IMR-90 (cell line): Measurements from ENCODE around the gene STAP2. TPM values are rescaled to one million over a fixed set of nuclear protein-coding genes. Genes with fewer than 3 reads are reported as not detected.

Experiments used
- ATAC-seq: fragments of 200-7000 bp; cut with Tn5 transposase; 2 replicates; pipeline ENCODE4 v1.9.1; 2020; ENCODE audit warnings: low read depth, mild to moderate bottlenecking, moderate library complexity
- BruUV-seq: library from RNA; stranded (reverse); fragments of 400-500 nt; replicated peaks from 2 replicates; lab custom pipeline; 2021; lab: Mats Ljungman, UMichigan
- CTCF ChIA-PET: fragments of 300-600 bp; formaldehyde crosslinking; extraction: SDS; loops from one replicate; lab custom pipeline; 2021; ENCODE audit warnings: antibody characterized with exemption; lab: Yijun Ruan, JAX
- POLR2A ChIA-PET: fragments of 300-600 bp; sonication (Branson Sonifier 250); formaldehyde crosslinking; loops from one replicate; lab custom pipeline; 2022; ENCODE audit warnings: antibody characterized with exemption; ENCODE audit not compliant: unreplicated experiment; lab: Charles Lee
- DNase-seq: peaks from one replicate; pipeline ENCODE4 v3.0.0; 2013
- H2AFZ ChIP-seq: replicated peaks from 2 replicates; pipeline ENCODE3; 2013; ENCODE audit warnings: low read length, mild to moderate bottlenecking; ENCODE audit not compliant: poor library complexity
- H2AK5ac ChIP-seq: 2 replicates; pipeline ENCODE4 v1.6.1; 2013; ENCODE audit warnings: low read depth, low read length, inconsistent platforms
- H2AK9ac ChIP-seq: replicated peaks from 2 replicates; pipeline ENCODE3; 2013; ENCODE audit warnings: mild to moderate bottlenecking, low read depth, low read length, moderate library complexity; ENCODE audit not compliant: poor library complexity
- H2BK120ac ChIP-seq: 2 replicates; pipeline ENCODE4 v1.6.1; 2013; ENCODE audit warnings: low read depth, low read length, inconsistent platforms
- H2BK15ac ChIP-seq: 3 replicates; pipeline ENCODE4 v1.6.1; 2013; ENCODE audit warnings: low read depth, low read length, inconsistent platforms
- H2BK20ac ChIP-seq: 2 replicates; pipeline ENCODE4 v1.6.1; 2013; ENCODE audit warnings: low read depth, mild to moderate bottlenecking, inconsistent platforms, low read length, moderate library complexity
- H2BK5ac ChIP-seq: 2 replicates; pipeline ENCODE4 v1.6.1; 2013; ENCODE audit warnings: mild to moderate bottlenecking, low read depth, low read length, inconsistent platforms; ENCODE audit not compliant: poor library complexity, severe bottlenecking
- H3K14ac ChIP-seq: replicated peaks from 2 replicates; pipeline ENCODE4 v1.6.1; 2013; ENCODE audit warnings: low read depth, low read length, inconsistent platforms
- H3K18ac ChIP-seq: 2 replicates; pipeline ENCODE4 v1.6.1; 2013; ENCODE audit warnings: low read depth, low read length, control low read depth
- H3K23ac ChIP-seq: 2 replicates; pipeline ENCODE4 v1.6.1; 2013; ENCODE audit warnings: low read depth, low read length, inconsistent platforms
- H3K27ac ChIP-seq: 2 replicates; pipeline ENCODE4 v1.5.1; 2013; ENCODE audit warnings: mild to moderate bottlenecking, control low read depth, low read length; ENCODE audit not compliant: insufficient read depth
- H3K27me3 ChIP-seq: 2 replicates; pipeline ENCODE4 v1.6.1; 2013; ENCODE audit warnings: low read length; ENCODE audit not compliant: control insufficient read depth, insufficient read depth
- H3K36me3 ChIP-seq: 2 replicates; pipeline ENCODE4 v1.6.1; 2013; ENCODE audit warnings: low read length, mixed read lengths; ENCODE audit not compliant: control insufficient read depth, insufficient read depth
- H3K4ac ChIP-seq: 2 replicates; pipeline ENCODE4 v1.6.1; 2013; ENCODE audit warnings: low read depth, low read length, inconsistent platforms
- H3K4me1 ChIP-seq: 2 replicates; pipeline ENCODE4 v1.6.1; 2013; ENCODE audit warnings: low read length, mixed read lengths; ENCODE audit not compliant: control insufficient read depth, insufficient read depth
- H3K4me2 ChIP-seq: 2 replicates; pipeline ENCODE4 v1.6.1; 2013; ENCODE audit warnings: low read depth, mild to moderate bottlenecking, control low read depth, low read length, moderate library complexity
- H3K4me3 ChIP-seq: 2 replicates; pipeline ENCODE4 v1.5.1; 2013; ENCODE audit warnings: low read depth, mild to moderate bottlenecking, control low read depth, low read length, moderate library complexity; ENCODE audit not compliant: insufficient read depth
- H3K56ac ChIP-seq: 2 replicates; pipeline ENCODE4 v1.6.1; 2013; ENCODE audit warnings: low read length, inconsistent platforms; ENCODE audit not compliant: insufficient read depth; ENCODE audit errors: extremely low read depth
- H3K79me1 ChIP-seq, 2 experiments: 2 replicates each; pipeline ENCODE4 v1.6.1; 2013; ENCODE audit warnings: low read length in 2 of 2, inconsistent platforms in 1 of 2, low read depth in 1 of 2
- H3K9ac ChIP-seq: 2 replicates; pipeline ENCODE4 v1.6.1; 2013; ENCODE audit warnings: low read depth, low read length, control low read depth
- H3K9me1 ChIP-seq: 2 replicates; pipeline ENCODE4 v1.6.1; 2013; ENCODE audit warnings: low read length, inconsistent platforms; ENCODE audit not compliant: insufficient read depth
- H3K9me3 ChIP-seq: 2 replicates; pipeline ENCODE4 v1.6.1; 2013; ENCODE audit warnings: low read length; ENCODE audit not compliant: control insufficient read depth, insufficient read depth
- H4K20me1 ChIP-seq: 2 replicates; pipeline ENCODE4 v1.6.1; 2013; ENCODE audit warnings: low read length, inconsistent platforms; ENCODE audit not compliant: insufficient read depth
- H4K5ac ChIP-seq: 2 replicates; pipeline ENCODE4 v1.6.1; 2013; ENCODE audit warnings: mild to moderate bottlenecking, low read depth, low read length, control low read depth
- H4K8ac ChIP-seq, 2 experiments: 2 replicates each; pipeline ENCODE4 v1.6.1; 2013; ENCODE audit warnings: low read depth in 2 of 2, low read length in 2 of 2, control low read depth in 1 of 2, inconsistent platforms in 1 of 2
- H4K91ac ChIP-seq: 2 replicates; pipeline ENCODE4 v1.6.1; 2013; ENCODE audit warnings: low read depth, low read length, inconsistent platforms; ENCODE audit not compliant: insufficient read depth
- BHLHE40 ChIP-seq: fragments of 150-350 bp; IDR thresholded peaks from 2 replicates; pipeline ENCODE4 v1.6.1; 2016; ENCODE audit warnings: mild to moderate bottlenecking, low read depth, low read length
- CEBPB ChIP-seq: IDR thresholded peaks from 2 replicates; pipeline ENCODE4 v1.6.1; 2012; ENCODE audit warnings: low read depth, low read length, improper control_type of control experiment
- FOS ChIP-seq: fragments of 150-350 bp; IDR thresholded peaks from 2 replicates; pipeline ENCODE4 v1.6.1; 2016; ENCODE audit warnings: low read depth, low read length
- MAZ ChIP-seq: IDR thresholded peaks from 2 replicates; pipeline ENCODE4 v1.6.1; 2012; ENCODE audit warnings: low read depth, mild to moderate bottlenecking, low read length, improper control_type of control experiment, moderate library complexity, borderline replicate concordance
- MXI1 ChIP-seq: IDR thresholded peaks from 2 replicates; pipeline ENCODE4 v1.6.1; 2012; ENCODE audit warnings: low read depth, mild to moderate bottlenecking, low read length, moderate library complexity, borderline replicate concordance
- RAD21 ChIP-seq: IDR thresholded peaks from 2 replicates; pipeline ENCODE4 v1.6.1; 2012; ENCODE audit warnings: low read length, improper control_type of control experiment
- RFX5 ChIP-seq: IDR thresholded peaks from 2 replicates; pipeline ENCODE4 v1.8.0; 2012; ENCODE audit warnings: low read depth, mild to moderate bottlenecking, low read length, moderate library complexity
- SMC3 ChIP-seq: fragments of 150-350 bp; IDR thresholded peaks from 2 replicates; pipeline ENCODE4 v1.6.1; 2016; ENCODE audit warnings: low read depth, mild to moderate bottlenecking, antibody characterized with exemption, low read length, moderate library complexity
- WGBS, 2 experiments: methylation state at CpG; one replicate each; pipeline versions ENCODE4 v1.1.5 to v1.1.7; 2013; ENCODE audit warnings: missing lambda C conversion rate in 2 of 2; ENCODE audit not compliant: insufficient read length in 1 of 2; ENCODE audit errors: extremely low coverage in 2 of 2; 5-methylcytosine and 5-hydroxymethylcytosine counted together
- dilution Hi-C: fragments of 300-500 bp; cut with HindIII; formaldehyde crosslinking; loops from one replicate; pipeline ENCODE4 v1.14.3; 2018; ENCODE audit warnings: low sequenced_read_pairs; ENCODE audit not compliant: unreplicated experiment
- in situ Hi-C: fragments of 300-500 bp; cut with MboI; formaldehyde crosslinking; loops from 3 replicates; pipeline ENCODE4 v1.14.3; 2019; ENCODE audit warnings: low sequenced_read_pairs, inconsistent platforms, mixed read lengths
- intact Hi-C: fragments of 100-400 bp; cut with micrococcal nuclease; formaldehyde crosslinking; loops from 2 replicates; pipeline ENCODE4 v1.10.0; 2022
- polyA plus RNA-seq, 3 experiments: library from polyadenylated mRNA; depleted of rRNA; stranded (reverse); fragments of >200 nt; gene quantifications; 2 replicates each; pipeline ENCODE4 v1.2.3, GENCODE V29; 2012; ENCODE audit warnings: low replicate concordance in 1 of 3
- total RNA-seq: library from RNA; depleted of rRNA; stranded (reverse); fragments of >200 nt; gene quantifications from 2 replicates; pipeline ENCODE4 v1.2.3, GENCODE V29; 2012
- TF ChIP-seq, protein P1 (sequence below): conservative IDR thresholded peaks from 2 replicates; pipeline ENCODE4 v1.5.1; 2012; ENCODE audit warnings: mild to moderate bottlenecking, low read depth, low read length, improper control_type of control experiment
- TF ChIP-seq, protein P2 (sequence below): fragments of 150-350 bp; IDR thresholded peaks from 2 replicates; pipeline ENCODE4 v1.6.1; 2016; ENCODE audit warnings: low read depth, mild to moderate bottlenecking, low read length, moderate library complexity, borderline replicate concordance

Gene STAP2
- total and polyA plus RNA-seq, 2 of the 4 experiments (the other 2 are of a cell fraction): 1.3 to 3.4 TPM

DNA sequence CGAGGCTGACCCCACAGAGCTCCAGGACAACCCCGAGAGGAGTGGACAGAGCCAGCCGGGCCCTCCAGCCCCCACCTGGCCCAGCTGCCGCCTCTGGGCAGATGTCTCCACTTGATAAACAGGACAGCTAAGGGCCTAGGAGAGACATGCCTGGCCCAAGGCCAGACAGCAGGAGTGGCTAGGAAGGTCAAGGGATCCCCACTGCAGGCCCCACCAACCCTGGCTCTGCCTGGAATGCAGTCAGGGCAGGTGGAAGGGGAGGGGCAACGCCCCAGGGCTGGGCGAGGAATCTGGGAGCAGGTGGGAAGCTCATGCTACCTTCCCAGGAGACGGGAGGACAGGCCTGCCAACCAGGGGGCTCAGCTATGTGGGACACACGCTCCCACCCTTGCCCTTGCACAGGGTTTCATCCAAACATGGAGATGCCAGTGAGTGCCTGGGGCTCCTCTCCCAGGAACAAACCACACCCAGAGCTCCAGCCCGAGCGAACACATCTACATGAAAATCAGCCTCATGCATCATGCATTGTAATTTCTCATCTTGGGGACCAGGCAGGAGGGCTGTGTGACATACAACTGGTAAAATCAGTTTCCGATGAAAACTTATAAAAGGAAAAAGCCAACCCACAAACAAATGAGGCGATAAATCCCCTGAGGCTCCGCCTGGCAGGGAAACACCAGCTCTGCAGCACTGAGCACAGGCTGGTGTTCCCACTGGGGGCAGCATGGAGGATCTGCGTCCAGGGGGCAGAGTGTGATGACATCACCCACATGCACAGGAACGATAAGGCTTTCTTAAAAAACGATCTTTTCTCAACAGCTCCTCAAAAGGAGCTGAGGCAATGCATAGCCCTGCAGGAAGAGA lies 36.8 kb upstream of the STAP2 start:
- H3K36me3 ChIP-seq: peaks cover 5% of the 10 kb centered on the region
- H2BK15ac ChIP-seq: peak overlapping the region; percentile 36; the same call in 2 of the 3 replicates
- H2AFZ ChIP-seq: peak overlapping the region; percentile 74
- peak overlapping the region; percentile 91 for H2BK120ac ChIP-seq
- peaks cover 56% of the 10 kb centered on the region for H3K4me1 ChIP-seq
- in situ Hi-C loops: no loop called here
- peak overlapping the region; percentile 56; the same call in 1 of the 2 replicates for H4K5ac ChIP-seq
- H3K4me2 ChIP-seq: no peak overlapping the region; the same call in 1 of the 2 replicates
- WGBS, 2 experiments: 76% methylated on average over 6 of the region's 16 CpGs; no CpG with 5 or more reads in 1 of the 2 experiments
- intact Hi-C loops: loop anchor here (2.0 kb wide), 1 partner anchor 15 kb away; no protein-coding TSS in a partner anchor
- H2AK5ac ChIP-seq: peak overlapping the region; percentile 99
- no peaks in the 10 kb centered on the region for H3K27me3 ChIP-seq
- peaks cover 45% of the 10 kb centered on the region for H3K9me1 ChIP-seq
- no peaks in the 10 kb centered on the region for H3K9me3 ChIP-seq
- H4K91ac ChIP-seq: peak overlapping the region; percentile 85
- H3K18ac ChIP-seq: peak overlapping the region; percentile 68
- BruUV-seq: no TSS peak
- ChIA-PET CTCF (interaction anchor here (0.7 kb wide), 1 partner anchor 26 kb away, joined by 3 read pairs; no protein-coding TSS in a partner anchor), POLR2A (no interaction called here)
- peak overlapping the region; percentile 97 for H3K4ac ChIP-seq
- H3K56ac ChIP-seq: 0 out of 2 replicates have a peak overlapping the region, but pooled peaks have one; percentile 17
- dilution Hi-C loops: no loop called here
- no peak overlapping the region for H3K4me3 ChIP-seq
- H4K8ac ChIP-seq: peak overlapping the region; percentile 82 to 95; a peak in 3 of 4 replicates
- H2BK5ac ChIP-seq: peak overlapping the region; percentile 94
- H3K14ac ChIP-seq: peak overlapping the region; percentile 59
- ATAC-seq (peak; percentile 53), DNase-seq (peak; percentile 81)
- peak overlapping the region; percentile 70 for H2BK20ac ChIP-seq
- peak overlapping the region; percentile 33; the same call in 1 of the 2 replicates for H3K23ac ChIP-seq
- H3K9ac ChIP-seq: peak overlapping the region; percentile 35
- TF ChIP-seq RAD21: peak; percentile 48
- TF ChIP-seq CEBPB: peak; percentile 67
- TF ChIP-seq, protein P1, sequence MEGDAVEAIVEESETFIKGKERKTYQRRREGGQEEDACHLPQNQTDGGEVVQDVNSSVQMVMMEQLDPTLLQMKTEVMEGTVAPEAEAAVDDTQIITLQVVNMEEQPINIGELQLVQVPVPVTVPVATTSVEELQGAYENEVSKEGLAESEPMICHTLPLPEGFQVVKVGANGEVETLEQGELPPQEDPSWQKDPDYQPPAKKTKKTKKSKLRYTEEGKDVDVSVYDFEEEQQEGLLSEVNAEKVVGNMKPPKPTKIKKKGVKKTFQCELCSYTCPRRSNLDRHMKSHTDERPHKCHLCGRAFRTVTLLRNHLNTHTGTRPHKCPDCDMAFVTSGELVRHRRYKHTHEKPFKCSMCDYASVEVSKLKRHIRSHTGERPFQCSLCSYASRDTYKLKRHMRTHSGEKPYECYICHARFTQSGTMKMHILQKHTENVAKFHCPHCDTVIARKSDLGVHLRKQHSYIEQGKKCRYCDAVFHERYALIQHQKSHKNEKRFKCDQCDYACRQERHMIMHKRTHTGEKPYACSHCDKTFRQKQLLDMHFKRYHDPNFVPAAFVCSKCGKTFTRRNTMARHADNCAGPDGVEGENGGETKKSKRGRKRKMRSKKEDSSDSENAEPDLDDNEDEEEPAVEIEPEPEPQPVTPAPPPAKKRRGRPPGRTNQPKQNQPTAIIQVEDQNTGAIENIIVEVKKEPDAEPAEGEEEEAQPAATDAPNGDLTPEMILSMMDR: peak; percentile 69
- no peak for TF ChIP-seq RFX5
- TF ChIP-seq MXI1: peak; percentile 41; the same call in 1 of the 2 replicates
- TF ChIP-seq, protein P2, sequence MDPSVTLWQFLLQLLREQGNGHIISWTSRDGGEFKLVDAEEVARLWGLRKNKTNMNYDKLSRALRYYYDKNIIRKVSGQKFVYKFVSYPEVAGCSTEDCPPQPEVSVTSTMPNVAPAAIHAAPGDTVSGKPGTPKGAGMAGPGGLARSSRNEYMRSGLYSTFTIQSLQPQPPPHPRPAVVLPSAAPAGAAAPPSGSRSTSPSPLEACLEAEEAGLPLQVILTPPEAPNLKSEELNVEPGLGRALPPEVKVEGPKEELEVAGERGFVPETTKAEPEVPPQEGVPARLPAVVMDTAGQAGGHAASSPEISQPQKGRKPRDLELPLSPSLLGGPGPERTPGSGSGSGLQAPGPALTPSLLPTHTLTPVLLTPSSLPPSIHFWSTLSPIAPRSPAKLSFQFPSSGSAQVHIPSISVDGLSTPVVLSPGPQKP: no peak
- TF ChIP-seq BHLHE40: 0 out of 2 replicates have a peak, but pooled peaks have one; percentile 23
- no peak for TF ChIP-seq FOS
- TF ChIP-seq MAZ: peak; percentile 84; the same call in 1 of the 2 replicates
- TF ChIP-seq SMC3: 0 out of 2 replicates have a peak, but pooled peaks have one; percentile 21
- peaks cover 18 to 96% of the 10 kb centered on the region in 2 experiments; a peak in 3 of 4 replicates for H3K79me1 ChIP-seq
- H2AK9ac ChIP-seq: peak overlapping the region; percentile 92
- peaks cover 73% of the 10 kb centered on the region for H4K20me1 ChIP-seq
- peak overlapping the region; percentile 90 for H3K27ac ChIP-seq
